ENCODE data around the gene USP25.

- TF ChIP-seq POLR2AphosphoS5 (IDR thresholded peaks at IDR 0.05) (no peak), CTCF (IDR thresholded peaks at IDR 0.05) (no peak)
These were observed 20.0 kb downstream of the USP25 start for GRCh38 chr21:15749861-15750159.

All from breast epithelium (tissue), 3 donors.